HG03097 (cell line): ENCODE results near the gene STEAP1.

Experiments used
- ATAC-seq: cut with Tn5 transposase; IDR thresholded peaks from one replicate; pipeline ENCODE4 v1.9.1; 2021; ENCODE audit not compliant: unreplicated experiment, low FRiP score

Gene STEAP1

GRCh38 chr7:90210981-90211380 is 56.7 kb downstream of the STEAP1 start:
- peak; percentile 11 for ATAC-seq

GRCh38 chr7:90211391-90212148 is 57.3 kb downstream of the STEAP1 start, which contains the start of gene STEAP2:
STEAP2 (plus strand) TSS chr7:90211740; CDS start chr7:90225083, 13,343 bp downstream.
- peak; percentile 95 for ATAC-seq

- ATAC-seq: no peak
These were observed 57.9 kb downstream of the STEAP1 start for GRCh38 chr7:90212149-90212495.

GRCh38 chr7:90213521-90213920 is 59.3 kb downstream of the STEAP1 start:
- ATAC-seq: no peak
